Gastroesophageal sphincter (tissue), 3 donors: ENCODE measurements around the gene ECSCR.

Source experiments
- CTCF ChIP-seq, 4 experiments: fragments of 200-600 bp in 2 of 4; fragments of 450-650 bp in 2 of 4; sonication (generic) in 1 of 4; IDR thresholded peaks; one replicate each; pipeline ENCODE4 v1.5.1; 2017 to 2019; ENCODE audit warnings: antibody characterized with exemption in 4 of 4, mild to moderate bottlenecking in 2 of 4, moderate library complexity in 2 of 4
- EP300 ChIP-seq: sonication (generic); formaldehyde crosslinking; IDR thresholded peaks from one replicate; pipeline ENCODE4 v1.6.1; 2017; ENCODE audit warnings: antibody characterized with exemption, mild to moderate bottlenecking
- POLR2A ChIP-seq, 2 donors: fragments of 450-650 bp; IDR thresholded peaks; one replicate each; pipeline ENCODE4 v1.6.1; 2017; ENCODE audit warnings: antibody characterized with exemption in 2 of 2, mild to moderate bottlenecking in 2 of 2, moderate library complexity in 1 of 2
- POLR2AphosphoS5 ChIP-seq: sonication (generic); formaldehyde crosslinking; IDR thresholded peaks from one replicate; pipeline ENCODE4 v1.6.1; 2017; ENCODE audit warnings: antibody characterized with exemption

GRCh38 chr5:139438707-139439012 lies 23.9 kb downstream of the ECSCR start:
- TF ChIP-seq CTCF (IDR thresholded peaks at IDR 0.05) = no peak
- TF ChIP-seq POLR2A (IDR thresholded peaks at IDR 0.05) = no peak
- no peak for TF ChIP-seq EP300
- TF ChIP-seq POLR2AphosphoS5 = no peak
